Globus pallidus (tissue), 1 donor: Measurements from ENCODE around the gene ZDHHC22.

ENCODE experiments used
- DNase-seq: peaks from one replicate; pipeline ENCODE4 v3.0.0-alpha.2; 2015; ENCODE audit warnings: low spot score

ZDHHC22 gene

GRCh38 chr14:77126461-77126990, 15.1 kb downstream of the ZDHHC22 start:
- DNase-seq = no peak

GRCh38 chr14:77125823-77126325, 15.7 kb downstream of the ZDHHC22 start:
- DNase-seq = no peak

GRCh38 chr14:77125281-77125801, 16.2 kb downstream of the ZDHHC22 start:
- no peak for DNase-seq

- no peak for DNase-seq
Measured at GRCh38 chr14:77124345-77125280, 17.0 kb downstream of the ZDHHC22 start.

- DNase-seq = no peak
Measured at GRCh38 chr14:77123381-77124325, 17.9 kb downstream of the ZDHHC22 start.

GRCh38 chr14:77122526-77123125, 19.0 kb downstream of the ZDHHC22 start:
- no peak for DNase-seq

- no peak for DNase-seq
Measured at GRCh38 chr14:77120771-77121743, 20.5 kb downstream of the ZDHHC22 start.

- no peak for DNase-seq
Measured at GRCh38 chr14:77119851-77120250, 21.7 kb downstream of the ZDHHC22 start.

- no peak for DNase-seq
Measured at GRCh38 chr14:77116172-77116817, 25.3 kb downstream of the ZDHHC22 start.

- no peak for DNase-seq
Measured at GRCh38 chr14:77114609-77115008, 27.0 kb downstream of the ZDHHC22 start.

GRCh38 chr14:77113644-77114043, 27.9 kb downstream of the ZDHHC22 start:
- no peak for DNase-seq

GRCh38 chr14:77111021-77111420, 30.6 kb downstream of the ZDHHC22 start:
- no peak for DNase-seq

- DNase-seq = no peak
Measured at GRCh38 chr14:77110286-77110685, 31.3 kb downstream of the ZDHHC22 start.

GRCh38 chr14:77109656-77110055, 31.9 kb downstream of the ZDHHC22 start:
- no peak for DNase-seq

- DNase-seq = no peak
Measured at GRCh38 chr14:77108753-77109152, 32.8 kb downstream of the ZDHHC22 start.

GRCh38 chr14:77107228-77107627, 34.4 kb downstream of the ZDHHC22 start:
- DNase-seq = no peak

- no peak for DNase-seq
Measured at GRCh38 chr14:77106666-77107065, 34.9 kb downstream of the ZDHHC22 start.

- DNase-seq = peak; percentile 96
Measured at GRCh38 chr14:77105145-77105939, 36.2 kb downstream of the ZDHHC22 start.

- DNase-seq = no peak
Measured at GRCh38 chr14:77104393-77104792, 37.2 kb downstream of the ZDHHC22 start.
